Mesenchymal stem cell (in vitro differentiated cells and primary cell): Measurements from ENCODE around the gene KAT2A.

Experiments used
- DNase-seq: peaks from one replicate; pipeline ENCODE4 v3.0.0-alpha.2; 2013
- H2AFZ ChIP-seq: one replicate; pipeline ENCODE4 v1.6.1; 2013; ENCODE audit warnings: low read depth, mild to moderate bottlenecking, control low read depth, inconsistent platforms, low read length, moderate library complexity
- H2AK5ac ChIP-seq: 2 replicates; pipeline ENCODE4 v1.6.1; 2013; ENCODE audit warnings: low read length, moderate library complexity, mild to moderate bottlenecking, inconsistent platforms; ENCODE audit not compliant: severe bottlenecking
- H2BK120ac ChIP-seq: one replicate; pipeline ENCODE4 v1.6.1; 2013; ENCODE audit warnings: low read depth, mild to moderate bottlenecking, inconsistent platforms, low read length, moderate library complexity
- H2BK12ac ChIP-seq, 2 experiments: one replicate each; pipeline ENCODE4 v1.6.1; 2013; ENCODE audit warnings: inconsistent platforms in 2 of 2, low read length in 2 of 2, mild to moderate bottlenecking in 2 of 2, moderate library complexity in 2 of 2, control low read depth in 1 of 2
- H2BK15ac ChIP-seq: one replicate; pipeline ENCODE4 v1.6.1; 2013; ENCODE audit warnings: mild to moderate bottlenecking, low read depth, inconsistent platforms; ENCODE audit not compliant: poor library complexity, severe bottlenecking
- H2BK5ac ChIP-seq: 2 replicates; pipeline ENCODE4 v1.6.1; 2013; ENCODE audit warnings: low read depth, mild to moderate bottlenecking, low read length, control low read depth, inconsistent platforms; ENCODE audit not compliant: poor library complexity, severe bottlenecking
- H3K14ac ChIP-seq, 2 experiments: one replicate each; pipeline ENCODE4 v1.6.1; 2013; ENCODE audit warnings: inconsistent platforms in 2 of 2, low read length in 2 of 2, control low read depth in 1 of 2, mild to moderate bottlenecking in 1 of 2, moderate library complexity in 1 of 2
- H3K18ac ChIP-seq, 2 experiments: one replicate each; pipeline ENCODE4 v1.6.1; 2013; ENCODE audit warnings: inconsistent platforms in 2 of 2, low read length in 2 of 2, control low read depth in 1 of 2, low read depth in 1 of 2, mild to moderate bottlenecking in 1 of 2
- H3K23ac ChIP-seq, 2 experiments: one replicate each; pipeline ENCODE4 v1.6.1; 2013; ENCODE audit warnings: inconsistent platforms in 2 of 2, low read length in 2 of 2, mild to moderate bottlenecking in 2 of 2, moderate library complexity in 2 of 2, control low read depth in 1 of 2
- H3K27ac ChIP-seq: 2 replicates; pipeline ENCODE4 v1.5.1; 2013; ENCODE audit warnings: mild to moderate bottlenecking, moderate library complexity, low read length, control low read depth, inconsistent platforms; ENCODE audit not compliant: poor library complexity, severe bottlenecking
- H3K27me3 ChIP-seq, 2 experiments: 2 replicates each; pipeline versions ENCODE4 v1.6.1 to v1.7.0; 2013; ENCODE audit warnings: low read length in 2 of 2, mild to moderate bottlenecking in 2 of 2, moderate library complexity in 2 of 2, control low read depth in 1 of 2, inconsistent platforms in 1 of 2; ENCODE audit not compliant: control insufficient read depth in 1 of 2, insufficient read depth in 1 of 2
- H3K36me3 ChIP-seq, 2 experiments: 2 replicates each; pipeline versions ENCODE4 v1.6.1 to v1.7.0; 2013; ENCODE audit warnings: low read length in 2 of 2, control low read depth in 1 of 2, inconsistent platforms in 1 of 2, low read depth in 1 of 2, mild to moderate bottlenecking in 1 of 2; ENCODE audit not compliant: insufficient read depth in 2 of 2, control insufficient read depth in 1 of 2
- H3K4ac ChIP-seq, 2 experiments: one replicate each; pipeline ENCODE4 v1.6.1; 2013; ENCODE audit warnings: inconsistent platforms in 2 of 2, low read length in 2 of 2, mild to moderate bottlenecking in 2 of 2, moderate library complexity in 2 of 2, control low read depth in 1 of 2, low read depth in 1 of 2
- H3K4me1 ChIP-seq: 2 replicates; pipeline ENCODE4 v1.6.1; 2013; ENCODE audit warnings: low read depth, low read length, control low read depth; ENCODE audit not compliant: control insufficient read depth, insufficient read depth
- H3K4me2 ChIP-seq: 2 replicates; pipeline ENCODE4 v1.6.1; 2013; ENCODE audit warnings: low read length, mild to moderate bottlenecking, inconsistent platforms; ENCODE audit not compliant: poor library complexity, severe bottlenecking
- H3K4me3 ChIP-seq, 2 experiments: 2 replicates each; pipeline versions ENCODE4 v1.5.1 to v1.7.0; 2013; ENCODE audit warnings: low read length in 2 of 2, mild to moderate bottlenecking in 2 of 2, control low read depth in 1 of 2, low read depth in 1 of 2; ENCODE audit not compliant: insufficient read depth in 1 of 2
- H3K79me1 ChIP-seq: replicated peaks from 2 replicates; pipeline ENCODE4 v1.6.1; 2013; ENCODE audit warnings: mild to moderate bottlenecking, control low read depth, low read length, inconsistent platforms; ENCODE audit not compliant: poor library complexity, severe bottlenecking
- H3K9ac ChIP-seq: 2 replicates; pipeline ENCODE4 v1.7.0; 2013; ENCODE audit warnings: mild to moderate bottlenecking, low read length, moderate library complexity
- H3K9me3 ChIP-seq: 2 replicates; pipeline ENCODE4 v1.7.0; 2013; ENCODE audit warnings: mild to moderate bottlenecking, low read length; ENCODE audit not compliant: control insufficient read depth
- H4K8ac ChIP-seq: one replicate; pipeline ENCODE4 v1.6.1; 2013; ENCODE audit warnings: inconsistent platforms, mild to moderate bottlenecking, low read length, moderate library complexity
- H4K91ac ChIP-seq: one replicate; pipeline ENCODE4 v1.6.1; 2013; ENCODE audit warnings: mild to moderate bottlenecking, low read length, inconsistent platforms
- WGBS: methylation state at CpG from one replicate; pipeline ENCODE4 v1.1.7; 2013; ENCODE audit warnings: mixed read lengths; 5-methylcytosine and 5-hydroxymethylcytosine counted together

The KAT2A gene

GRCh38 chr17:42159796-42160530, 38.8 kb upstream of the KAT2A start:
- Histone ChIP-seq H2AFZ (no peak overlapping the region), H3K23ac (no peak overlapping the region), H3K18ac (no peak overlapping the region), H3K9ac (no peak overlapping the region), H3K4ac (no peak overlapping the region), H3K79me1 (peaks cover 1% of the 10 kb centered on the region), H2BK5ac (no peak overlapping the region), H2AK5ac (no peak overlapping the region), H3K4me3 (no peak overlapping the region), H4K8ac (no peak overlapping the region), H3K36me3 (no peaks in the 10 kb centered on the region), H3K27ac (no peak overlapping the region), H3K14ac (no peak overlapping the region), H3K4me1 (peaks cover 5% of the 10 kb centered on the region), H2BK15ac (no peak overlapping the region), H4K91ac (peak overlapping the region; percentile 31), H2BK12ac (no peak overlapping the region), H2BK120ac (no peak overlapping the region), H3K9me3 (no peaks in the 10 kb centered on the region), H3K27me3 (peaks cover 0 to 11% of the 10 kb centered on the region in 2 experiments), H3K4me2 (no peak overlapping the region)
- WGBS: 90% methylated on average over 14 of the region's 14 CpGs
- no peak for DNase-seq

DNA sequence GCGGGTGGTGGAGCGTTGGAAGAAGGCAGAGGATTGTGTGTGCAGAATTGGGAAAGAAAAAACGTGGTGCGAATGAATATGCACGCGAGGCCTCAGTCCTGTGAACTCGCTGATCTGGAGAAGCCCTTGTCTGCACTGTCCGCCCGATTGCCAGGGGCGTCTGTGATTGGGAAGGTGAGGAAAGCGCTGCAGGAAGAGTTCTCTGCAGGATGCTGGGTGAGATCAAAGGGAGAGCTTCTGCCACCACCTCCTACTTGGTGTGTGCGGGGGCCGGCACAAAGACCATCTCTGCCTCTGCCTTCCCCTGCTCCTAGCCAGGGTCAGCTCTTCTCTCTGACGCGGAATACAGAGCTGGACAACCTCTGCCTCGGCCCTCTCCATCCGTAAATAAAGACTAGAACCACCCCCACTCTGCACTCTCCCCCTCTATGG, 34.5 kb upstream of the KAT2A start:
- no peak overlapping the region for H4K91ac ChIP-seq
- peak overlapping the region; percentile 31 to 100 for H3K4me3 ChIP-seq
- H2BK12ac ChIP-seq: no peak overlapping the region
- H2AK5ac ChIP-seq: no peak overlapping the region
- peak overlapping the region; percentile 100 for H3K9ac ChIP-seq
- no peak overlapping the region for H2BK15ac ChIP-seq
- H3K18ac ChIP-seq: peak overlapping the region in 1 of 2 experiments; percentile 29
- peak overlapping the region; percentile 40 for H3K4me2 ChIP-seq
- no peaks in the 10 kb centered on the region for H3K27me3 ChIP-seq
- peak overlapping the region; percentile 62 for H4K8ac ChIP-seq
- peaks cover 4 to 7% of the 10 kb centered on the region in 2 experiments for H3K36me3 ChIP-seq
- no peak overlapping the region for H2BK5ac ChIP-seq
- peak overlapping the region in 1 of 2 experiments; percentile 80 for H3K23ac ChIP-seq
- H3K14ac ChIP-seq: no peak overlapping the region
- H2BK120ac ChIP-seq: no peak overlapping the region
- 19% methylated on average over 17 of the region's 17 CpGs for WGBS
- H3K79me1 ChIP-seq: peaks cover 1% of the 10 kb centered on the region
- no peaks in the 10 kb centered on the region for H3K9me3 ChIP-seq
- H3K4me1 ChIP-seq: peaks cover 18% of the 10 kb centered on the region
- peak overlapping the region in 1 of 2 experiments; percentile 60 for H3K4ac ChIP-seq
- peak; percentile 53 for DNase-seq
- H3K27ac ChIP-seq: no peak overlapping the region
- H2AFZ ChIP-seq: peak overlapping the region; percentile 32

DNA sequence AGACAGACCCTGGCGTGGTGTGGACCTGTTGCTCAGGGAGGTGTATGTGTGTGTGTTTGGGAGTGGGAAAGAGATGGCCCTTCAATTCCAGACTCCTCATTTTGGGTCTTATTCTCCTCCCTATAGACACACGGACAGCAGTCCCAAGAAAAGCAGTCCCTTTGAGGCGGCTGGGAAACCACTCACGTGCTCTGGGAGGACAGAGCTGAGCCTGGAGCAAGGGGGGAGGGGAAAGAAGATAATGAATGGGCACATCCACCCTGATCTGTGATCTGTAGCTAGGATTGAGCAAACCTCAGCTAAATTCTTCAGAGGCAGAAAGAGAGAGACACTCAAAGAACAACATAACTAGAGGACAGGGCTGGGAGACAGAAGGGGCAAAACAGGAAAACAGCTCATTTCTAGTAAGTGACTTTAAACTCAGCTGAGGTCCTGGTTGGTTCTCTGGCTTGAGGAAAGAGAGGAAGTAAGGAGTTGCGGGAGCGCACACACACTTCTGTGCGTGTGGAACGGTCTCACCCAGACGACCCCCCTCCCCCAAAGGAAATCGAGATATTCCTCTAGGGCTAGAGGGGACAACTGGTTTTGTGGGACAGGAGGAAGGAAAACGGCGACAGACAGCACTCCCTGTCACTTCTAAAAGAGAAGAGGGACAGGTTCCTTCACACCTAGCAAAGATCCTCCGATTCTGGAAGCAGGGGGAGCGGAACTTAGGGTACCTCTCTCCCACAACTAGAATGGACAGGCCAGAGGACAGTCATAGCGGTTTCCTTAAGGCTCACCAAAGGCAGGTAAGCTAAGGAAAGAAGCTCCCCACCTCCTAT, 33.0 kb upstream of the KAT2A start:
- Histone ChIP-seq H2BK5ac (no peak overlapping the region), H2BK120ac (no peak overlapping the region), H3K4me2 (peak overlapping the region; percentile 79), H3K4ac (peak overlapping the region; percentile 52 to 86), H3K27me3 (no peaks in the 10 kb centered on the region), H2AFZ (no peak overlapping the region), H2AK5ac (no peak overlapping the region), H3K27ac (peak overlapping the region; percentile 24), H2BK12ac (peak overlapping the region in 1 of 2 experiments; percentile 12), H3K36me3 (peaks cover 9 to 13% of the 10 kb centered on the region in 2 experiments), H4K91ac (peak overlapping the region; percentile 84), H3K79me1 (peaks cover 2% of the 10 kb centered on the region), H3K9me3 (no peaks in the 10 kb centered on the region), H3K9ac (peak overlapping the region; percentile 100), H3K4me3 (peak overlapping the region; percentile 93 to 100), H3K4me1 (peaks cover 18% of the 10 kb centered on the region), H3K18ac (peak overlapping the region; percentile 79 to 94), H3K14ac (peak overlapping the region in 1 of 2 experiments; percentile 83), H2BK15ac (no peak overlapping the region), H3K23ac (no peak overlapping the region), H4K8ac (peak overlapping the region; percentile 94)
- WGBS: 10% methylated on average over 8 of the region's 15 CpGs
- DNase-seq: peak; percentile 69
